KMS-11 (cell line): ENCODE results near the gene VPS13A.

ENCODE experiments used
- H2AFZ ChIP-seq: fragments of 200-600 bp; sonication (generic); 2 replicates; pipeline ENCODE4 v1.6.1; 2016; ENCODE audit warnings: antibody characterized with exemption, mixed run types, low read depth
- H3K27ac ChIP-seq: fragments of 200-600 bp; sonication (generic); 2 replicates; pipeline ENCODE4 v1.6.1; 2016; ENCODE audit warnings: mild to moderate bottlenecking, mixed run types
- H3K27me3 ChIP-seq: fragments of 200-600 bp; sonication (generic); 2 replicates; pipeline ENCODE4 v1.6.1; 2017; ENCODE audit warnings: mild to moderate bottlenecking, low read depth, mixed run types, moderate library complexity; ENCODE audit not compliant: insufficient read depth
- H3K36me3 ChIP-seq: fragments of 200-600 bp; sonication (generic); 2 replicates; pipeline ENCODE4 v1.6.1; 2017; ENCODE audit warnings: mild to moderate bottlenecking, mixed run types; ENCODE audit not compliant: insufficient read depth
- H3K4me1 ChIP-seq: fragments of 200-600 bp; sonication (generic); 2 replicates; pipeline ENCODE4 v1.6.1; 2016; ENCODE audit warnings: mild to moderate bottlenecking, low read depth, mixed run types; ENCODE audit not compliant: poor library complexity, severe bottlenecking
- H3K4me2 ChIP-seq: fragments of 200-600 bp; sonication (generic); 2 replicates; pipeline ENCODE4 v1.7.0; 2016; ENCODE audit warnings: mild to moderate bottlenecking, mixed run types
- H3K4me3 ChIP-seq: fragments of 200-600 bp; sonication (generic); IDR thresholded peaks from 2 replicates; pipeline ENCODE4 v1.6.1; 2017; ENCODE audit warnings: low read depth, low read length, mixed read lengths; ENCODE audit not compliant: insufficient read depth
- H3K79me2 ChIP-seq: fragments of 200-600 bp; sonication (generic); 2 replicates; pipeline ENCODE4 v1.6.1; 2016; ENCODE audit warnings: low read depth, mixed run types; ENCODE audit not compliant: insufficient read depth
- H3K9ac ChIP-seq: fragments of 200-600 bp; sonication (generic); 2 replicates; pipeline ENCODE4 v1.6.1; 2016; ENCODE audit warnings: mild to moderate bottlenecking, mixed run types
- H4K20me1 ChIP-seq: fragments of 200-600 bp; sonication (generic); 2 replicates; pipeline ENCODE4 v1.6.1; 2016; ENCODE audit warnings: mild to moderate bottlenecking, mixed run types; ENCODE audit not compliant: insufficient read depth
- TF ChIP-seq, protein P1 (sequence below): fragments of 200-600 bp; sonication (generic); conservative IDR thresholded peaks from 2 replicates; pipeline ENCODE4 v1.6.1; 2017; ENCODE audit warnings: low read depth, mild to moderate bottlenecking, antibody characterized with exemption, low read length, moderate library complexity, mixed read lengths

The VPS13A gene

DNA sequence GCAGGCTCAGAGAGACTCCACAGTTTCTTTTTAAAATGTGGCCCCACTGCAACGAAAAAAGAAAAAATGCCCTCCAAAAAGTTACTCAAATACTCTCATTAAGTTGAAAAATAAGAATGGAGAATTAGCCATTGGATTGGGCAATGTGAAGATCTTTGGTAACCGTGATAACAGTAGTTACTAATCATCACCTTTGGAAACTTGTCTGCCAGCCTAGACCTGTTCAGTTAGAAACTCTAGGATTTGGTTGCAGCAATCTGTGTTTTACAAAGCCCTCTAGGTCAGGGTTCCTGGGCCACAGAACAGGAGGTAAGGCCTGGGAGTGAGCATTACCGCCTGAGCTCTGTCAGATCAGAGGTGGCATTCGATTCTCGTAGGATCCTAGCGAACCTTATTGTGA, 34.2 kb downstream of the VPS13A start:
- H3K4me3 ChIP-seq = no peak overlapping the region
- no peak overlapping the region for H3K4me2 ChIP-seq
- H3K9ac ChIP-seq = no peak overlapping the region
- H3K36me3 ChIP-seq = no peaks in the 10 kb centered on the region
- no peaks in the 10 kb centered on the region for H3K79me2 ChIP-seq
- TF ChIP-seq, protein P1, sequence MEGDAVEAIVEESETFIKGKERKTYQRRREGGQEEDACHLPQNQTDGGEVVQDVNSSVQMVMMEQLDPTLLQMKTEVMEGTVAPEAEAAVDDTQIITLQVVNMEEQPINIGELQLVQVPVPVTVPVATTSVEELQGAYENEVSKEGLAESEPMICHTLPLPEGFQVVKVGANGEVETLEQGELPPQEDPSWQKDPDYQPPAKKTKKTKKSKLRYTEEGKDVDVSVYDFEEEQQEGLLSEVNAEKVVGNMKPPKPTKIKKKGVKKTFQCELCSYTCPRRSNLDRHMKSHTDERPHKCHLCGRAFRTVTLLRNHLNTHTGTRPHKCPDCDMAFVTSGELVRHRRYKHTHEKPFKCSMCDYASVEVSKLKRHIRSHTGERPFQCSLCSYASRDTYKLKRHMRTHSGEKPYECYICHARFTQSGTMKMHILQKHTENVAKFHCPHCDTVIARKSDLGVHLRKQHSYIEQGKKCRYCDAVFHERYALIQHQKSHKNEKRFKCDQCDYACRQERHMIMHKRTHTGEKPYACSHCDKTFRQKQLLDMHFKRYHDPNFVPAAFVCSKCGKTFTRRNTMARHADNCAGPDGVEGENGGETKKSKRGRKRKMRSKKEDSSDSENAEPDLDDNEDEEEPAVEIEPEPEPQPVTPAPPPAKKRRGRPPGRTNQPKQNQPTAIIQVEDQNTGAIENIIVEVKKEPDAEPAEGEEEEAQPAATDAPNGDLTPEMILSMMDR = no peak
- H3K27ac ChIP-seq = no peak overlapping the region
- no peaks in the 10 kb centered on the region for H3K27me3 ChIP-seq
- no peak overlapping the region for H2AFZ ChIP-seq
- H3K4me1 ChIP-seq = no peaks in the 10 kb centered on the region
- H4K20me1 ChIP-seq = no peaks in the 10 kb centered on the region

DNA sequence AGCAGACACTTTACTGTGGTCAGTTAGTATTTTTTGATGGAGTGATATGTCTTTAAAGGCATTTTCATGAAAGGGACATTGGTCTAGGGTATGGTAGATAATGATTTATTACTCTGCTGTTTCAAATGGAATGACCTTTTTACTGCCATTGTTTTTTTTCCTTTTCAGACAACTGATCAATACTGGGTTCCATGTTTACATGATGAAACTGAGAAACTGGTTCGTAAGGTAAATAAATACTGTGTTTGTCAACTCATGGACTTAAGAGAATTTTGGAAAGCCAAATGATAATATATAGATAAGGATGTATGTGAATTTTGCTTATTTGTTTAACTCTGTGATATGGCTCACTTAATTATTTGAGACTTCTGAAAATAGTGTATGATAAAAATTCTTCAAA, 35.5 kb downstream of the VPS13A start:
- no peaks in the 10 kb centered on the region for H3K79me2 ChIP-seq
- no peaks in the 10 kb centered on the region for H3K4me1 ChIP-seq
- no peak overlapping the region for H2AFZ ChIP-seq
- H3K36me3 ChIP-seq = no peaks in the 10 kb centered on the region
- no peak overlapping the region for H3K9ac ChIP-seq
- TF ChIP-seq, protein P1 = no peak
- no peak overlapping the region for H3K4me2 ChIP-seq
- no peaks in the 10 kb centered on the region for H3K27me3 ChIP-seq
- no peak overlapping the region for H3K4me3 ChIP-seq
- H4K20me1 ChIP-seq = no peaks in the 10 kb centered on the region
- H3K27ac ChIP-seq = no peak overlapping the region

DNA sequence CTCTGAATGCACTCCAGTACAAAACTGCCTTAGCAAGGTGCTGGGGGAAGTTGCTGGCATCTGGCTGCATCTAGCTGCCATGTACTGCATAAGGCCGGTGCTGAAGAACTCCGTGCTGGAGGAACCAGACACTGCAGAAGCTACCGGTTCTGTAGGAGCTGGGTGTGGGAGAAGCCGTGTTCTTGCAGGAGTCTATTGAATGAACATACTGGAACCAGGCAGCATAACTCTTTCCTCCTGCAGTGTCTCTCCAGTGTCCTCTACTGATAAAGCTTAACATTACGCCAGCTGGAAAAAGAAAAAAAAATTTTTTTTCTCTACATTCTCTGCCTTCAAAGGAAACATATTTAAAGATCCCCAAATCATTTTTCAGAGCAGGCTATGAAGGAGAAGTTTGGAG, 38.5 kb downstream of the VPS13A start:
- no peaks in the 10 kb centered on the region for H3K79me2 ChIP-seq
- no peak overlapping the region for H3K4me2 ChIP-seq
- H4K20me1 ChIP-seq = no peaks in the 10 kb centered on the region
- no peaks in the 10 kb centered on the region for H3K27me3 ChIP-seq
- no peak overlapping the region for H3K4me3 ChIP-seq
- H3K9ac ChIP-seq = no peak overlapping the region
- H2AFZ ChIP-seq = no peak overlapping the region
- TF ChIP-seq, protein P1 = no peak
- H3K27ac ChIP-seq = no peak overlapping the region
- H3K4me1 ChIP-seq = no peaks in the 10 kb centered on the region
- H3K36me3 ChIP-seq = no peaks in the 10 kb centered on the region; the same call in 1 of the 2 replicates

DNA sequence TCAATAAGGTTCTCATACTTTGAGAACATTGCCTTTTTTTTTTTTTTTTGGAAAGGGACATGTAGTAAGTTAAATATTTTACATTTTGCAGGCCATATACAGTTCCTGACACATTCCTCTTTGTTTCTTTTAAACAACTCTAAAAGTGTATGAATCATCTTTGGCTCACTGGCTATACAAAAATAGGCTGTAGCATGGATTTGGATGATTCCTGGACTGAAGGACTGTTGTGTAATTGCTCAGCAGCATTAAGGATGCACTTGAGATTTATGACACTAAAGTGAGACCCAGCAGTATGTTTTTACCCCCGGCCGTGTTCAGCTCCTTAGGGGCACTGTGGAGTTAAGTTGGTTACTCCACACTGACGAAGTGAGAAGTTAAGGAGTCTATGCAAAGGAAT, 41.3 kb downstream of the VPS13A start:
- no peak overlapping the region for H3K9ac ChIP-seq
- no peak overlapping the region for H3K4me3 ChIP-seq
- no peaks in the 10 kb centered on the region for H3K27me3 ChIP-seq
- TF ChIP-seq, protein P1 = no peak
- H3K4me2 ChIP-seq = no peak overlapping the region
- no peaks in the 10 kb centered on the region for H3K79me2 ChIP-seq
- H2AFZ ChIP-seq = no peak overlapping the region
- H3K36me3 ChIP-seq = no peaks in the 10 kb centered on the region; the same call in 1 of the 2 replicates
- no peaks in the 10 kb centered on the region for H4K20me1 ChIP-seq
- H3K4me1 ChIP-seq = no peaks in the 10 kb centered on the region
- no peak overlapping the region for H3K27ac ChIP-seq
